ENCODE measurements around the gene ITPR1. TPM values are rescaled to one million over a fixed set of nuclear protein-coding genes. Genes with fewer than 3 reads are reported as not detected.

Gene ITPR1
- polyA plus RNA-seq, 1 donor from 2014 or later, result 2.1 TPM

DNA sequence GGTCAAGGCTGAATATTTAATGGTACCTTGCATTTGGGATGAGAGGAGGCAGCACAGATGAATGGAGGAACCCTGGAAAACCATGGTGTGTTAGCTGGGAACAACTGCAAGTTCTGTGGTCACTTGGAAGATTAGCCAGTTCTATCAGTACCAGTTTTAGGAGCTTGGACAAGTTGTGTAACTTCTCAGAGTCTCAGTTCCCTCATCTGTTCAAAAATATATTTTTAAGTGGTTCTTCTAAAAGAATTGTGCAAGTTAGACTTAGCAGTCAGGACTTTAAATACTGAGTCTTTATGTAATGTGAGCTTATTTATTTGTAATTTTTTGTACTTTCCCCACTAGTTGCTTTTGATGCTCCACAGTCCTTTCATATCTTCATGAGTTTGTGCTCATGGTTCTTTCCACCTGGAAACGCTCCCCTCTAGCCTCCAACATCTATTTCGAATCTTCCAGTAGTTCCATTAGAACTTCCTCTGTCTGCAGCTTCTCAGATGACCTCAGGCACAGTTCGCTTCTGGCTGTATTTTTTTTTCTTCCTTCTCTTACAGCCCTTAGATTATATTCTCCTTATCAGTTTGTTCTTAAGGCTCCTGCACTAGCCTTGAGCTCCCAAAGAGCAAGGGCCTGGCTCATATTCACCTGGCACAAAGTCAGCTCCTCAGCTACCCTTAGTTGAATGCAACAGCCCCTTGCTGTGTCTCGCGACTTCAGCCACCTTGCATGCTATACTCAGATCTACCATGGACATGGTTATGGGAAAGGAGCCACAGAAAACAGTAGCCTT lies 27.1 kb downstream of the ITPR1 start:
- H3K4me2 ChIP-seq (ENCODE audit: low read length), result no peak overlapping the region
- H3F3A ChIP-seq (ENCODE audit: insufficient read depth, low read length, poor library complexity, severe bottlenecking), result no peaks in the 10 kb centered on the region
- H4K20me1 ChIP-seq (ENCODE audit: insufficient read depth), result no peaks in the 10 kb centered on the region
- H3K9ac ChIP-seq (ENCODE audit: low read length), result no peak overlapping the region
- H3K9me3 ChIP-seq (ENCODE audit: low read length), result no peaks in the 10 kb centered on the region
- no peaks in the 10 kb centered on the region for H3K27me3 ChIP-seq (ENCODE audit: insufficient read depth, low read depth, low read length)
- no peak overlapping the region for H3K27ac ChIP-seq (ENCODE audit: low read length)
- no peak for TF ChIP-seq POLR2AphosphoS5 (IDR thresholded peaks at IDR 0.05)
- TF ChIP-seq MXI1 (conservative IDR thresholded peaks at IDR 0.05; ENCODE audit: poor library complexity, severe bottlenecking), result no peak
- TF ChIP-seq RAD21 (conservative IDR thresholded peaks at IDR 0.05), result no peak
- TF ChIP-seq EP300 (conservative IDR thresholded peaks at IDR 0.05; ENCODE audit: poor library complexity, severe bottlenecking), result no peak
- TF ChIP-seq, protein P1, sequence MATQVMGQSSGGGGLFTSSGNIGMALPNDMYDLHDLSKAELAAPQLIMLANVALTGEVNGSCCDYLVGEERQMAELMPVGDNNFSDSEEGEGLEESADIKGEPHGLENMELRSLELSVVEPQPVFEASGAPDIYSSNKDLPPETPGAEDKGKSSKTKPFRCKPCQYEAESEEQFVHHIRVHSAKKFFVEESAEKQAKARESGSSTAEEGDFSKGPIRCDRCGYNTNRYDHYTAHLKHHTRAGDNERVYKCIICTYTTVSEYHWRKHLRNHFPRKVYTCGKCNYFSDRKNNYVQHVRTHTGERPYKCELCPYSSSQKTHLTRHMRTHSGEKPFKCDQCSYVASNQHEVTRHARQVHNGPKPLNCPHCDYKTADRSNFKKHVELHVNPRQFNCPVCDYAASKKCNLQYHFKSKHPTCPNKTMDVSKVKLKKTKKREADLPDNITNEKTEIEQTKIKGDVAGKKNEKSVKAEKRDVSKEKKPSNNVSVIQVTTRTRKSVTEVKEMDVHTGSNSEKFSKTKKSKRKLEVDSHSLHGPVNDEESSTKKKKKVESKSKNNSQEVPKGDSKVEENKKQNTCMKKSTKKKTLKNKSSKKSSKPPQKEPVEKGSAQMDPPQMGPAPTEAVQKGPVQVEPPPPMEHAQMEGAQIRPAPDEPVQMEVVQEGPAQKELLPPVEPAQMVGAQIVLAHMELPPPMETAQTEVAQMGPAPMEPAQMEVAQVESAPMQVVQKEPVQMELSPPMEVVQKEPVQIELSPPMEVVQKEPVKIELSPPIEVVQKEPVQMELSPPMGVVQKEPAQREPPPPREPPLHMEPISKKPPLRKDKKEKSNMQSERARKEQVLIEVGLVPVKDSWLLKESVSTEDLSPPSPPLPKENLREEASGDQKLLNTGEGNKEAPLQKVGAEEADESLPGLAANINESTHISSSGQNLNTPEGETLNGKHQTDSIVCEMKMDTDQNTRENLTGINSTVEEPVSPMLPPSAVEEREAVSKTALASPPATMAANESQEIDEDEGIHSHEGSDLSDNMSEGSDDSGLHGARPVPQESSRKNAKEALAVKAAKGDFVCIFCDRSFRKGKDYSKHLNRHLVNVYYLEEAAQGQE (IDR thresholded peaks at IDR 0.05; ENCODE audit: borderline replicate concordance), result no peak
- TF ChIP-seq SMC3 (conservative IDR thresholded peaks at IDR 0.05; ENCODE audit: poor library complexity), result no peak
- TF ChIP-seq EZH2 (IDR thresholded peaks at IDR 0.05; ENCODE audit: borderline replicate concordance, insufficient read depth, low read length, poor library complexity, severe bottlenecking), result no peak
- TF ChIP-seq, protein P2, sequence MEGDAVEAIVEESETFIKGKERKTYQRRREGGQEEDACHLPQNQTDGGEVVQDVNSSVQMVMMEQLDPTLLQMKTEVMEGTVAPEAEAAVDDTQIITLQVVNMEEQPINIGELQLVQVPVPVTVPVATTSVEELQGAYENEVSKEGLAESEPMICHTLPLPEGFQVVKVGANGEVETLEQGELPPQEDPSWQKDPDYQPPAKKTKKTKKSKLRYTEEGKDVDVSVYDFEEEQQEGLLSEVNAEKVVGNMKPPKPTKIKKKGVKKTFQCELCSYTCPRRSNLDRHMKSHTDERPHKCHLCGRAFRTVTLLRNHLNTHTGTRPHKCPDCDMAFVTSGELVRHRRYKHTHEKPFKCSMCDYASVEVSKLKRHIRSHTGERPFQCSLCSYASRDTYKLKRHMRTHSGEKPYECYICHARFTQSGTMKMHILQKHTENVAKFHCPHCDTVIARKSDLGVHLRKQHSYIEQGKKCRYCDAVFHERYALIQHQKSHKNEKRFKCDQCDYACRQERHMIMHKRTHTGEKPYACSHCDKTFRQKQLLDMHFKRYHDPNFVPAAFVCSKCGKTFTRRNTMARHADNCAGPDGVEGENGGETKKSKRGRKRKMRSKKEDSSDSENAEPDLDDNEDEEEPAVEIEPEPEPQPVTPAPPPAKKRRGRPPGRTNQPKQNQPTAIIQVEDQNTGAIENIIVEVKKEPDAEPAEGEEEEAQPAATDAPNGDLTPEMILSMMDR (IDR thresholded peaks at IDR 0.05; ENCODE audit: poor library complexity, severe bottlenecking), result no peak
- no peak for TF ChIP-seq TAF1 (IDR thresholded peaks at IDR 0.05; ENCODE audit: low read depth)
- no peak overlapping the region for H3K4me3 ChIP-seq (ENCODE audit: low read length)
- no peaks in the 10 kb centered on the region for H3K36me3 ChIP-seq (ENCODE audit: insufficient read depth, low read length)
- no peaks in the 10 kb centered on the region for H3K9me2 ChIP-seq (ENCODE audit: insufficient read depth, low read length)
- H3K79me2 ChIP-seq (replicated peaks; ENCODE audit: insufficient read depth, low read length), result no peaks in the 10 kb centered on the region
- no peak overlapping the region for H2AFZ ChIP-seq (ENCODE audit: low read depth, low read length)

DNA sequence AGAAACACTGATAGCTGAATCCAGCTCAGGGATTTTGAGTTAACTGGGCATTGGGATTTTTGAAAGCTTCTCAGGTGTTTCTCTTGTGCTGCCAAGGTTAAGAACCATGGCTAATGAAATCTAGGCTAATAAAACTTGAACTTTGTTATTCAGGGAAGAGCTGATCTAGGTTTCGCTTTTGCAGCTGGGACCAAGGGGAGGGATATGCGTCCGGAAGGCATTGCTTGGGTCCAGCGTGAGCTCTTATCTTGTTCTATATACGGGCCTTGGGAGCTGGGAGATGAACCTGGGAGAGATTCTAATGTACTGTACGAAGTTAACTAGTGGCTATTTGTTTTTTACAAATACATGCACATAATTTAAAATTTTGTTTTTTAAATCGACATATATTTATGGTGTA lies 29.8 kb downstream of the ITPR1 start:
- Histone ChIP-seq H3K4me2 (ENCODE audit: low read length) (no peak overlapping the region), H3K27ac (ENCODE audit: low read length) (no peak overlapping the region)

More for the DNA sequence above, 29.8 kb downstream of the ITPR1 start:
- Histone ChIP-seq H3F3A (ENCODE audit: insufficient read depth, low read length, poor library complexity, severe bottlenecking) (no peaks in the 10 kb centered on the region), H3K27me3 (ENCODE audit: insufficient read depth, low read depth, low read length) (no peaks in the 10 kb centered on the region), H3K9me2 (ENCODE audit: insufficient read depth, low read length) (no peaks in the 10 kb centered on the region), H3K4me3 (ENCODE audit: low read length) (no peak overlapping the region), H2AFZ (ENCODE audit: low read depth, low read length) (no peak overlapping the region), H3K36me3 (ENCODE audit: insufficient read depth, low read length) (no peaks in the 10 kb centered on the region), H3K79me2 (replicated peaks; ENCODE audit: insufficient read depth, low read length) (no peaks in the 10 kb centered on the region), H4K20me1 (ENCODE audit: insufficient read depth) (no peaks in the 10 kb centered on the region), H3K9ac (ENCODE audit: low read length) (no peak overlapping the region), H3K9me3 (ENCODE audit: low read length) (no peaks in the 10 kb centered on the region)
- TF ChIP-seq EZH2 (IDR thresholded peaks at IDR 0.05; ENCODE audit: borderline replicate concordance, insufficient read depth, low read length, poor library complexity, severe bottlenecking), result no peak
- no peak for TF ChIP-seq SMC3 (conservative IDR thresholded peaks at IDR 0.05; ENCODE audit: poor library complexity)
- no peak for TF ChIP-seq POLR2AphosphoS5 (IDR thresholded peaks at IDR 0.05)
- no peak for TF ChIP-seq TAF1 (IDR thresholded peaks at IDR 0.05; ENCODE audit: low read depth)
- TF ChIP-seq, protein P2 (IDR thresholded peaks at IDR 0.05; ENCODE audit: poor library complexity, severe bottlenecking), result no peak
- TF ChIP-seq MXI1 (conservative IDR thresholded peaks at IDR 0.05; ENCODE audit: poor library complexity, severe bottlenecking), result no peak
- no peak for TF ChIP-seq EP300 (conservative IDR thresholded peaks at IDR 0.05; ENCODE audit: poor library complexity, severe bottlenecking)
- no peak for TF ChIP-seq RAD21 (conservative IDR thresholded peaks at IDR 0.05)
- TF ChIP-seq, protein P1 (IDR thresholded peaks at IDR 0.05; ENCODE audit: borderline replicate concordance), result no peak

All from neural cell (in vitro differentiated cells).